Measurements from ENCODE around the gene DNAH2.

DNAH2 gene

GRCh38 chr17:7838090-7839075, 120.8 kb downstream of the DNAH2 start:
- DNase-seq (ENCODE audit: low read depth), result no peak

- DNase-seq (ENCODE audit: low read depth), result no peak
Measured at GRCh38 chr17:7839190-7839875, 121.8 kb downstream of the DNAH2 start.

- DNase-seq (ENCODE audit: low read depth), result no peak
Measured at GRCh38 chr17:7839876-7840261, 122.3 kb downstream of the DNAH2 start.

- DNase-seq (ENCODE audit: low read depth), result no peak
Measured at GRCh38 chr17:7840441-7840840, 122.9 kb downstream of the DNAH2 start.

GRCh38 chr17:7840875-7841274, 123.3 kb downstream of the DNAH2 start:
- DNase-seq (ENCODE audit: low read depth), result no peak

GRCh38 chr17:7841396-7841914, 123.9 kb downstream of the DNAH2 start:
- DNase-seq (ENCODE audit: low read depth), result peak; percentile 94

GRCh38 chr17:7841915-7842379, 124.4 kb downstream of the DNAH2 start:
- peak; percentile 77 for DNase-seq (ENCODE audit: low read depth)

GRCh38 chr17:7842380-7843256, 125.1 kb downstream of the DNAH2 start:
- DNase-seq (ENCODE audit: low read depth), result peak; percentile 95

GRCh38 chr17:7843257-7843535, 125.7 kb downstream of the DNAH2 start:
- no peak for DNase-seq (ENCODE audit: low read depth)

- peak; percentile 90 for DNase-seq (ENCODE audit: low read depth)
Measured at GRCh38 chr17:7843536-7844291, 126.2 kb downstream of the DNAH2 start.

- peak; percentile 76 for DNase-seq (ENCODE audit: low read depth)
Measured at GRCh38 chr17:7844292-7845154, 127.0 kb downstream of the DNAH2 start.

GRCh38 chr17:7845359-7846062, 128.0 kb downstream of the DNAH2 start:
- DNase-seq (ENCODE audit: low read depth), result no peak

GRCh38 chr17:7846063-7846735, 128.7 kb downstream of the DNAH2 start:
- no peak for DNase-seq (ENCODE audit: low read depth)

GRCh38 chr17:7846765-7847661, 129.5 kb downstream of the DNAH2 start:
- DNase-seq (ENCODE audit: low read depth), result no peak

- no peak for DNase-seq (ENCODE audit: low read depth)
Measured at GRCh38 chr17:7848131-7848579, 130.6 kb downstream of the DNAH2 start.

GRCh38 chr17:7848739-7849129, 131.2 kb downstream of the DNAH2 start:
- no peak for DNase-seq (ENCODE audit: low read depth)

GRCh38 chr17:7849130-7849750, 131.7 kb downstream of the DNAH2 start:
- no peak for DNase-seq (ENCODE audit: low read depth)
